Keratinocyte (primary cell): ENCODE results near the gene TFIP11. TPM values are rescaled to one million over a fixed set of nuclear protein-coding genes. Genes with fewer than 3 reads are reported as not detected.

ENCODE experiments used
- DNase-seq: peaks from one replicate; pipeline ENCODE4 v3.0.0-alpha.2; 2011; ENCODE audit warnings: low read depth, missing footprints, low spot score
- FAIRE-seq: peaks from 2 replicates; lab custom pipeline; 2011; peaks lifted over from hg19 to GRCh38; lab: Jason Lieb, UNC
- H2AFZ ChIP-seq: 2 replicates; pipeline ENCODE4 v1.6.0; 2012; ENCODE audit warnings: low read length, control low read depth, inconsistent platforms; ENCODE audit not compliant: control insufficient read depth
- H3K27ac ChIP-seq: 2 replicates; pipeline ENCODE4 v1.5.1; 2011; ENCODE audit warnings: low read length; ENCODE audit not compliant: control insufficient read depth, insufficient read depth
- H3K27me3 ChIP-seq: 3 replicates; pipeline ENCODE4 v1.6.0; 2011; ENCODE audit warnings: low read length; ENCODE audit not compliant: control insufficient read depth, insufficient read depth; ENCODE audit errors: extremely low read depth
- H3K36me3 ChIP-seq, 2 experiments: 2 replicates in 1 of 2; 3 replicates in 1 of 2; pipeline ENCODE4 v1.5.1; 2011; ENCODE audit warnings: low read length in 2 of 2, mild to moderate bottlenecking in 1 of 2; ENCODE audit not compliant: control insufficient read depth in 2 of 2, insufficient read depth in 2 of 2; ENCODE audit errors: extremely low read depth in 1 of 2
- H3K4me1 ChIP-seq: 3 replicates; pipeline ENCODE4 v1.5.1; 2011; ENCODE audit warnings: low read length; ENCODE audit not compliant: control insufficient read depth, insufficient read depth; ENCODE audit errors: extremely low read depth
- H3K4me2 ChIP-seq: 3 replicates; pipeline ENCODE4 v1.6.0; 2011; ENCODE audit warnings: low read depth, low read length; ENCODE audit not compliant: control insufficient read depth, insufficient read depth; ENCODE audit errors: extremely low read depth
- H3K4me3 ChIP-seq, 3 experiments: fragments of 200-600 bp in 1 of 3; sonication (generic) in 1 of 3; 2 replicates in 2 of 3; 3 replicates in 1 of 3; pipeline ENCODE4 v1.5.1; 2011 to 2016; ENCODE audit warnings: low read length in 3 of 3, mild to moderate bottlenecking in 3 of 3, control low read depth in 2 of 3, inconsistent platforms in 1 of 3, low read depth in 1 of 3, mixed read lengths in 1 of 3, mixed run types in 1 of 3, moderate library complexity in 1 of 3; ENCODE audit not compliant: control insufficient read depth in 2 of 3, insufficient read depth in 2 of 3; ENCODE audit errors: extremely low read depth in 1 of 3
- H3K79me2 ChIP-seq: 2 replicates; pipeline ENCODE4 v1.6.0; 2012; ENCODE audit warnings: low read length; ENCODE audit not compliant: control insufficient read depth, insufficient read depth
- H3K9ac ChIP-seq: 3 replicates; pipeline ENCODE4 v1.6.0; 2011; ENCODE audit warnings: low read length; ENCODE audit not compliant: control insufficient read depth, insufficient read depth; ENCODE audit errors: extremely low read depth
- H3K9me1 ChIP-seq: 3 replicates; pipeline ENCODE4 v1.6.0; 2011; ENCODE audit warnings: low read length; ENCODE audit not compliant: control insufficient read depth, insufficient read depth; ENCODE audit errors: extremely low read depth
- H3K9me3 ChIP-seq: 2 replicates; pipeline ENCODE4 v1.5.1; 2012; ENCODE audit warnings: low read depth, low read length; ENCODE audit not compliant: control insufficient read depth
- H4K20me1 ChIP-seq: 3 replicates; pipeline ENCODE4 v1.6.0; 2011; ENCODE audit warnings: low read length; ENCODE audit not compliant: control insufficient read depth, insufficient read depth; ENCODE audit errors: extremely low read depth
- CTCF ChIP-seq, 3 experiments: IDR thresholded peaks in 1 of 3; conservative IDR thresholded peaks in 1 of 3; optimal IDR thresholded peaks in 1 of 3; 2 replicates in 2 of 3; 3 replicates in 1 of 3; pipeline versions ENCODE3 to v1.5.1; 2011; ENCODE audit warnings: low read length in 3 of 3, mild to moderate bottlenecking in 3 of 3, moderate library complexity in 2 of 3, control low read depth in 1 of 3, inconsistent platforms in 1 of 3; ENCODE audit not compliant: insufficient read depth in 2 of 3; ENCODE audit errors: extremely low read depth in 1 of 3
- EZH2 ChIP-seq: IDR thresholded peaks from one replicate; pipeline ENCODE4 v1.6.1; 2012; ENCODE audit warnings: inconsistent platforms, mild to moderate bottlenecking, low read length, moderate library complexity
- dilution Hi-C: fragments of 300-500 bp; cut with MboI; formaldehyde crosslinking; loops from one replicate; pipeline ENCODE4 v1.7.0; 2020; ENCODE audit warnings: low sequenced_read_pairs; ENCODE audit not compliant: extremely low pct_ligation_motif_present
- polyA plus RNA-seq, 5 experiments: library from polyadenylated mRNA; depleted of rRNA in 3 of 5; stranded (reverse) in 3 of 5; stranded (forward) in 1 of 5; unstranded in 1 of 5; fragments of >200 nt; gene quantifications; 1 replicate in 1 of 5; 2 replicates in 3 of 5; 3 replicates in 1 of 5; pipeline versions ENCODE4 v1.2.1 to v1.2.3, GENCODE V29; 2011 to 2012; ENCODE audit warnings: missing spikeins in 2 of 5, low read depth in 1 of 5, low replicate concordance in 1 of 5
- small RNA-seq, 3 experiments: library from RNA; depleted of rRNA; stranded (forward); fragments of <200 nt; gene quantifications; one replicate each; pipeline ENCODE3, GENCODE V24; 2012; ENCODE audit warnings: low read depth in 3 of 3, low replicate concordance in 1 of 3; ENCODE audit not compliant: insufficient read length in 3 of 3

Gene TFIP11
- polyA plus RNA-seq, 1 donor (not counting 4 experiments of a cell fraction or from before 2014, with no cell fraction given): 30.3 TPM

GRCh38 chr22:26443901-26444690, 68.2 kb downstream of the TFIP11 start:
- Histone ChIP-seq H3K36me3 (no peaks in the 10 kb centered on the region), H3K9me3 (no peaks in the 10 kb centered on the region), H2AFZ (no peak overlapping the region), H3K9ac (no peak overlapping the region), H3K4me3 (no peak overlapping the region), H3K4me2 (no peak overlapping the region), H3K27ac (no peak overlapping the region), H3K27me3 (no peaks in the 10 kb centered on the region), H3K9me1 (peaks cover 2% of the 10 kb centered on the region), H4K20me1 (no peaks in the 10 kb centered on the region), H3K4me1 (peaks cover 7% of the 10 kb centered on the region), H3K79me2 (peaks cover 6% of the 10 kb centered on the region)
- DNase-seq: no peak
- TF ChIP-seq CTCF (optimal IDR thresholded peaks at IDR 0.05 in 1 of 3, IDR thresholded peaks at IDR 0.05 in 1 of 3, conservative IDR thresholded peaks at IDR 0.05 in 1 of 3; ENCODE audit: extremely low read depth in 1 of 3, insufficient read depth in 2 of 3, low read length in 3 of 3): no peak
- no peak for TF ChIP-seq EZH2
- no peak for FAIRE-seq
- dilution Hi-C loops: no loop called here

DNA sequence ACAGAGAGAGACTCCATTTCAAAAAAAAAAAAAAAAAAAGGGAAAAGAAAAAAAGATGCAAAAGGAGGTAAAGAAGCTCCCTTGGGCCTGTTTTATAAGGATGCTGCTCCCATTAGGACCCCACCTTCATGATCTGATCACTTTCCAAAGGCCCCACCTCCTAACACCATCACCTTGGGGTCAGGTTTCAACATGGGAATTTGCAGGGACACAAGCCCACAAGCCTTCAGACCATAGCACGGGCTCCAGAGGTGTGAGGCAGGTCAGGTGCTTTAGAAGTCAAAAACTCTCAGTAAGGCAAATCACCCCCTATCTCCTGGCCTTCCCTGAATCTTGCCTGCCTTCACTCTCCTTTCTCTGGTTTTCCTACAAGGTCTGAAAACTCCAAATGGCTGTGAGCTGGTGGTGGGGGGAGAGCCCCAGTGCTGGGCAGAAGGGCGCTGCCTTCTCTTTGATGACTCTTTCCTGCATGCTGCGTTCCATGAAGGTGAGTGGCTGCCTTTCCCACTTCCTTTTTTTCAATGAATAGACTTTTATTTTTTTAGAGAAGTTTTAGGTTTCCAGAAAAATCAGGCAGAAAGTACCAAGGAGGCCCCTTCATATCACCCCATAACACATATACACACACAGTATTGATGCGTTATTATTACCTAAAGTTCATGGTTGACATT, 70.1 kb downstream of the TFIP11 start:
- Histone ChIP-seq H4K20me1 (no peaks in the 10 kb centered on the region), H2AFZ (no peak overlapping the region), H3K4me2 (no peak overlapping the region), H3K9ac (no peak overlapping the region), H3K9me1 (peaks cover 2% of the 10 kb centered on the region), H3K79me2 (peaks cover 6% of the 10 kb centered on the region), H3K27me3 (no peaks in the 10 kb centered on the region), H3K4me1 (peaks cover 3% of the 10 kb centered on the region), H3K27ac (no peak overlapping the region), H3K9me3 (no peaks in the 10 kb centered on the region), H3K36me3 (no peaks in the 10 kb centered on the region), H3K4me3 (no peak overlapping the region)
- FAIRE-seq (no peak), DNase-seq (no peak)
- TF ChIP-seq EZH2: no peak
- TF ChIP-seq CTCF (optimal IDR thresholded peaks at IDR 0.05 in 1 of 3, IDR thresholded peaks at IDR 0.05 in 1 of 3, conservative IDR thresholded peaks at IDR 0.05 in 1 of 3; ENCODE audit: extremely low read depth in 1 of 3, insufficient read depth in 2 of 3, low read length in 3 of 3): no peak
- dilution Hi-C loops: no loop called here

Small RNA genes lying within 50 kb of the gene (small RNA-seq; reads per million reads assigned to genes)
- 0.07 to 7.7 (median 7.5) reads per million in 3 experiments for gene MIR548J

Other genes starting within 250 kb of the TFIP11 start
- 3.5 to 4.6 TPM (median 3.6 TPM) in 3 replicates for gene ASPHD2, start 83.2 kb downstream of the TFIP11 start, polyA plus RNA-seq
- 15.3 to 21.5 TPM (median 21.3 TPM) in 3 replicates for gene HPS4, start 28.7 kb downstream of the TFIP11 start, polyA plus RNA-seq
- gene SRRD, start 28.6 kb downstream of the TFIP11 start, polyA plus RNA-seq: 30.2 to 45.0 TPM (median 33.0 TPM) in 3 replicates
- gene TPST2, start 77.7 kb upstream of the TFIP11 start, polyA plus RNA-seq: 22.4 to 40.0 TPM (median 22.7 TPM) in 3 replicates
- not detected in 3 replicates for gene CRYBB1, start 105.6 kb upstream of the TFIP11 start, polyA plus RNA-seq
- not detected in 3 replicates for gene CRYBA4, start 109.5 kb upstream of the TFIP11 start, polyA plus RNA-seq
- 0.01 to 0.04 TPM (median 0.02 TPM) in 3 replicates for gene MIAT, start 145.1 kb upstream of the TFIP11 start, polyA plus RNA-seq